T-helper 1 cell treated with Interleukin-12 subunit alpha and Interleukin-12 subunit beta and Interleukin-4 antibody, amounts not matched to agents 30 ng/mL and 1 ng/mL, for 36 hours (primary cell): ENCODE measurements around the gene NAA30. TPM values are rescaled to one million over a fixed set of nuclear protein-coding genes. Genes with fewer than 3 reads are reported as not detected.
"Not testable (repeated sequence)": the region's sequence is repeated elsewhere in the genome, so short reads cannot be mapped to it uniquely, and the experiment has no call there.

Experiments used
- intact Hi-C: fragments of 100-400 bp; cut with micrococcal nuclease; formaldehyde crosslinking; loops from one replicate; pipeline ENCODE4 v1.15.1; 2024
- total RNA-seq: library from RNA; stranded (reverse); gene quantifications from 2 replicates; pipeline ENCODE4 v1.2.3, GENCODE V29; 2022

Gene NAA30
- total RNA-seq: 18.1 and 18.4 TPM in 2 replicates

GRCh38 chr14:57390037-57390805 is at the start of gene NAA30:
Gene NAA30, plus strand, starts transcription at chr14:57390586. Its CDS starts 372 bp downstream, at chr14:57390958.
- intact Hi-C loops: loop anchor here (1.0 to 5.0 kb wide), 11 partner anchors 13 to 1809 kb away; partner anchors contain the start of genes ACTR10, AP5M1, ARMH4 and DAAM1

- intact Hi-C loops: not testable (repeated sequence)
Observed at GRCh38 chr14:57343545-57344297, 46.7 kb upstream of the NAA30 start.

GRCh38 chr14:57345106-57345505 is 45.3 kb upstream of the NAA30 start:
- intact Hi-C loops: no loop called here

GRCh38 chr14:57346741-57347140 is 43.6 kb upstream of the NAA30 start:
- intact Hi-C loops: no loop called here

- intact Hi-C loops: no loop called here
Observed at GRCh38 chr14:57352396-57353170, 37.8 kb upstream of the NAA30 start.

GRCh38 chr14:57355081-57355800 is 35.1 kb upstream of the NAA30 start:
- intact Hi-C loops: no loop called here

GRCh38 chr14:57362361-57362760 is 28.0 kb upstream of the NAA30 start:
- intact Hi-C loops: no loop called here

- intact Hi-C loops: no loop called here
Observed at GRCh38 chr14:57364659-57365450, 25.5 kb upstream of the NAA30 start.

GRCh38 chr14:57370187-57370586 is 20.2 kb upstream of the NAA30 start:
- intact Hi-C loops: not testable (repeated sequence)

GRCh38 chr14:57371013-57371412 is 19.4 kb upstream of the NAA30 start:
- intact Hi-C loops: no loop called here

- intact Hi-C loops: no loop called here
Observed at GRCh38 chr14:57375156-57375555, 15.2 kb upstream of the NAA30 start.

GRCh38 chr14:57378661-57379060 is 11.7 kb upstream of the NAA30 start:
- intact Hi-C loops: no loop called here

GRCh38 chr14:57380935-57381334 is 9.5 kb upstream of the NAA30 start:
- intact Hi-C loops: no loop called here

- intact Hi-C loops: no loop called here
Observed at GRCh38 chr14:57382283-57382682, 8.1 kb upstream of the NAA30 start.

- intact Hi-C loops: no loop called here
Observed at GRCh38 chr14:57383125-57383745, 7.2 kb upstream of the NAA30 start.

GRCh38 chr14:57388067-57388466 is 2.3 kb upstream of the NAA30 start:
- intact Hi-C loops: no loop called here

GRCh38 chr14:57389646-57390036 is 745 bp upstream of the NAA30 start:
- intact Hi-C loops: loop anchor here (1.0 to 5.0 kb wide), 11 partner anchors 14 to 1809 kb away; partner anchors contain the start of genes ACTR10, AP5M1, ARMH4 and DAAM1

GRCh38 chr14:57390806-57391516 is 575 bp downstream of the NAA30 start:
- intact Hi-C loops: loop anchor here (1.0 to 5.0 kb wide), 11 partner anchors 12 to 1810 kb away; partner anchors contain the start of genes ACTR10, AP5M1, ARMH4 and DAAM1
